Amygdala (tissue), 56 donors: ENCODE measurements around the gene FYCO1.

Experiments
- DNase-seq, 56 donors: peaks; one replicate each; lab custom pipeline; 2025; lab: John Stamatoyannopoulos, UW

Gene FYCO1

GRCh38 chr3:45985532-45986302 lies 9.9 kb downstream of the FYCO1 start:
- no peak for DNase-seq

- no peak for DNase-seq
Measured at GRCh38 chr3:45984331-45985312, 11.0 kb downstream of the FYCO1 start.

DNA sequence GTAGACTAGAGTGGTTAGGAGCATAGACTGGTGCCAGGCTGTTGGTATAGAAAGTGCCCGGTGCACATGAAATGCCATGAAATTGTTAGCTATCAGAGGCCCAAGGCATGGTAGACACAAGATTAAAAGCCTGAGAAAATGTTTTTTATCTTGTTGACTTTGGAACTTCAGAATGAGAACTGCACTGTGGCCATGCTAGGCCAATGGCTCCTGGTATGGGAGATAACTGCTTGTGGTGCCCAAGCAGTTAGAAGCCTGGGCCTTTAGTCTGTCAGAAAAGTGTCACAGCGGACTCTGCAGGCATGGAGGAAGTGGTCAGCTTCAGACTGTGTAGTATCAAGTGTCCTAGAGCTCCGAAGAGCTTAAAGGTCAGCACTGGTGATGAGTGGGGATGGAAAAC lies 11.9 kb downstream of the FYCO1 start:
- no peak for DNase-seq

DNA sequence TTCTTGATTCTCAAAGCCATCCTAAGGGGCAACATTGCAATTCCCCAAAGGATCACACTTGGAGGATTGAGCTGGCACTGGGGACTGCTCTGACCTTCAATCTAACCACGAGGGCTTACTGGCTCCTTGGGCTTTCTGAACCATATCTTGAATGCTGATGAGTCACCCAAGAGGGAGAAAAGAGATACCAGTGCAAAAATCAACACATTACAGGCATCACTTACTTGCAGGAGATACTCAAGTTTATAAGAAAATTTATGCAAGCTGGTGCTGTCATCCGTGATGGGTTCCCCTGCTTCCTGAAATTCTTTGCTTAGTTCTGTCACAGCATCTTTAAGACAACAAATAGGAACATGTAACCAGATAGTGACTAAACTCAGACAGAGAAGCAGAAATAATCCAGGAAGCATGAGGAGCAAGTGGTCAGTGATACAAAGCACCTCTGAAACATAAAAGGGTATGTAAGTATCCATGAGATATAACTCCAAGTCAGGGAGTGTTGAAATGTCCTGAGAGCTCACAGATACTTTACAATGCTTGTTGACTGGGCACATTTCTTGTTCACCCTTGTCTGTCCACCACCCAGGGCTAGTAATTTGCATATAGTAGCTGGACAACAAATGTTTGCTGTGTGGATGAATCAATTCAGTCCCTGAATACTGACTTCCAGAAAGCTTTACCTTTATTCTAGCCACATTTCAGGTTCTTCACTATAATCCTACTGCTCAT lies 14.1 kb downstream of the FYCO1 start:
- DNase-seq = no peak

DNA sequence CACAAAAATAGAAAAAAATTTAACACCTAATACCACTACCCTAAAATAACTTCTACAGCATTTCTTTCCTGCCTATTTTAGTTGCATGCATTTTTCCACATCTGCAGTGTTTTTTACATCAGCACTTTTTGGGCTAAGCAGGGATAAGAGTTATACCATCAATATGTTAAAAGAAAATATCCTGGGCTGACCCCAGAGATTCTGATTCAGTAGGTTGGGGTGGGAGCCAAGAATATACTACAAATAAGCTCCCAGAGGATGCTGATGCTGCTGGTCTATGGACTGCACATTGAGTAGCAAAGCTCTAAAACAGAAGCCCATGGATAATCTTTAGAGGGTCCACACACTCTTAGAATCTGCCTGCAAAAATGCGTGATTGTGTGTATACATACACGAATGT lies 14.8 kb downstream of the FYCO1 start:
- no peak for DNase-seq

DNA sequence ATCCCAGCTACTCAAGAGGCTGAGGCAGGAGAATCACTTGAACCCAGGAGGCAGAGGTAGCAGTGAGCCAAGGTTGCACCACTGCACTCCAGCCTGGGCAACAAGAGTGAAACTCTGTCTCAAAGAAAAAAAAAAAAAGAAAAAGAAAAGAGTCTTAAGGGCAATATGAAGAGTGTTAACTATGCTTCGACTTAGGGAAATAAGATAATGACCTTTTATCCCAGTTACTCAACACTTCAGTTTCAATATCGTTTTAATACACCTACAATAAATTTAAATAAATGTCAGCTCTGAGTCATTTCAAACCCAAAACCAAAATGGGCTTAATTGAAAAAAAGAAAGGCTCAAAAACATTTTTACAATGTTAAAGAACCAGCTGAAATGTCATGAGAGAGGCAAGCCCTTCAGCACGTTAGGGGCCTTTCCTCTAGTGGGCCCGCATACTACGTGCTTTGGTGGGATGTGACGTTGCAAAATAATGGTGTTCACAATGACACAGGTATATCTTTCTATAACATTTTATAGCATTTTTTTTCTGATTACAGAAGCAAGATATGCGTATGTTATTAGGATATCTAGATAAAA lies 15.3 kb downstream of the FYCO1 start:
- DNase-seq = no peak

DNA sequence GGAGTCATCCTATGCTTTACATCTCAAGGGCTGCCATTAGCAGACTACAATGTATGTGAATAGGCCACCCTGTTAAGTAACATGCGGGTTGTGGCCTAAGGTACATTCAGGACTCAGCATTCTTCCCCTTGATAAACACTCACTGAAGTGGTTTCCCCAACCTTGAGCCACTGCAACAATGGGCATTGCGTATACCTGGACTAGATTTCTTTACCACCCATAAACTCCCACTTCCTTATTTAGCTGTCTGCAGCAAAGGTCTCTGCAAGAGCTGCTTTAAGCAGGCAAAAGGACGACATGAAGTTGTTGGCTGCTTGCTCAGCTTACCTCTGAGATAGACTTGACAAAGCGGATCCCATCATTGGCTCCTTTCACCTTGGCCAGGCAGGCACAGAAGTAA lies 16.2 kb downstream of the FYCO1 start:
- no peak for DNase-seq

DNA sequence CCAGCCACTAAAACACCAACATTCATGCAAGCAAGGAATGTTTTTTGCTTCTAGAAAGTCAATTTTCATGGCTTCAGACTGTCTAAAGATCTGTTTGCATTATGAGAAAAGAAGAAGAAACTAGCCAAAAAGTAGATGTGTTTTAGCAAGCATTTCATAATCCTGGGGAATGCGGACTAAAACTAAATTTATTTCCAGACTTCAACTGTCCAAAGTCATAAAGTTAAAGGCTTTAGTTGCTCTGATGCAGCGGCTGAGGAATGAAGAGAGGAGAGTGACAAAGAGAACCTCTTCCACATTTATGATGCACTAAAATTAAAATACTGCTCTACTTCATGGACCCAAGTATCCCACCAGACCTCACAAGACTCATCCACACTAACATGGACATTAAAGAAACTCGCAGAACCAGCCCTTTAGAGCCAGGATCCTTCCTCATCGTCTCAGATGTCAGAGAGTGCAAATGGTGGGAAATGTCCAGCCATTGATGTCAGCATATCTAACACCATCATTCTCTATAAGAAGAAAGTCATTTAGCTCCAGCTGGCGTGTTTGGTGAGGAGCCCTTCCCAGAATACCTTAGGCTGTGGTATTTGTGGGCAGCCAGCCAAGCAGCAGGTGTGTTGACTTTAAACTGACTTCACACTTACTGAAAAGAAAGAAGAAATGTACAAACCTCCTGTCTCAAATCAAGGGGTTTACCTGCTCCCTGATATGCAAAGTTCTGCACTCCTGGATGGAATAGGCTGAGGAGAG lies 17.4 kb downstream of the FYCO1 start:
- DNase-seq = no peak

GRCh38 chr3:45976191-45977091 lies 19.2 kb downstream of the FYCO1 start:
- no peak for DNase-seq

GRCh38 chr3:45975686-45976085 lies 19.9 kb downstream of the FYCO1 start:
- DNase-seq = no peak

GRCh38 chr3:45974686-45975085 lies 20.9 kb downstream of the FYCO1 start:
- DNase-seq = no peak

- DNase-seq = no peak
Measured at GRCh38 chr3:45972534-45973402, 22.9 kb downstream of the FYCO1 start.

DNA sequence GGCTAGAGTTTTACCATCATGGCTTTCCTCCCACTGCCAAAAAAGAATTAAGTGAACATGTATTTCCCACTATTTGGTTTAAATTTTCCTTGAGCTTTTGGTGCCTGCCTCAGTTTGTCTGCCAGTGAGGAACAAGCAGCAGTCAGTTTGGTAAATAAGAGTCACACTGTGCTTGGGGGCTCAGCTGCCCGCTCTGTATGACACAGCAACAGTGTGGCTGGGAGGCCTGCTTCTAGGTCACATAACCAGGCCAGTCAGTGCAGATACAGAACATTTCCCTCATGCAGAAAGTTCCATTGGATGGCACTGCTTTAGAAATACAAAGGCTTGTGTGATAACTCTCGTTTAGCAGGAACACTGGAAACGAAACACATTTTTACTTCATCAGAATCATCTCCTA lies 25.7 kb downstream of the FYCO1 start:
- no peak for DNase-seq

GRCh38 chr3:45969116-45969515 lies 26.5 kb downstream of the FYCO1 start:
- no peak for DNase-seq

DNA sequence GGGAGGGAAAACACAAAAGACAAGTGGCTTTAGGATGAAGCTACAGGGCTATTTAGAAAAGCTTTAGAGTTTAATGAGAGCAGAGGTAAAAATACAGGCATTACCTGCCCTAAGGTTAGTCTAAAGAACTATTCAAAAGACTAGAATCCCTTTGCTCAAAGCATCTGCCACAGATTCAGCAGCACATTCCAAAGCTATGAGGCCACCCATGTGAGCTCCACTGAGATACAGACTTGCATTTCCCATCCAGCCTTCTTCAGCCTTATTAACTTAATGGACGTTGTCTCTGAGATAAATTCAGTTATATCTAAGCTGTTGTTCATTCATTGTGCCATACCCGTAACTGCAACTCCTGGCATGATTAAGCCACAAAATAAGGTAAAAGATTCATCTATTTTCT lies 26.9 kb downstream of the FYCO1 start:
- no peak for DNase-seq

DNA sequence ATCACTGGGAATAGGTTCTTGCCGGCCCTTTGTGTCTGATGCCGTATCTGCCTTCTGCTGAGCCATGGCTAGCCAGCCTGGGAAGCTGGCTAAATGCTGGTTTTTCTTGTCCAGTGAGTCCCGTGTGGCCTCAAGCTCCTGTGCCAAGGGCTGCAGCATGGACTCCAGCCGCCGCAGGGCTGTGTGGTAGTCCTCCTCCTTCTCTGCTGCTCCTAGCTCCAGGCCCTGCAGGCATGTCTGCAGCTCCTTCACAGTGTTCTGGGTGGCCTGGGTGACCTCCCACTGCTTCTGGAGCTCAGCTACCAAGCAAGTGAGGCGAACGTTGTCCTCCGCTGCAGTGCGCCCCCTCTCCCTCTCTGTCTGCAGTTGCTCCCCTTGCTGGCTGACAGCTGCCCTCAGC lies 27.5 kb downstream of the FYCO1 start:
- DNase-seq = no peak

DNA sequence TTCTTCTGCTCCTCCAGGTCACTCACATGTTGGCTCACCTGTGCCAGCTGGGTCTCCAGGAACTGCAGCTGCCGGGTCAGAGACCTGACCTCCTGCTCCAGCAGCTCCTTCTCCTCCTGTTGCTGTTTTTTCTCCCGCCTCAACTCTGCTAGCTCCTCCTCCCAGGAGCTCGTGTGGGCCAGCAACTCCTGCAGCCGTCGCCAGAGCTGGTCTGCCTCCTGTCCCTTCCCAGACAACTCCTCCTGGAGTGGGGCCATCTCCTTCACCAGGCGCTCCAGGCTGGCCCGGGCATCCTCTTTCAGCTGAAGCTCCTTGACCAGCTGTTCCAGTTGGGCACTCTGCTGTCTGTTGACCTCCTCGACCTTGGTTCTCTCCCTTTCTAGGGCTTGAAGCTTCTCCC lies 27.9 kb downstream of the FYCO1 start:
- peak in 3 of 56 donors; percentile 8 to 17 (median 15) for DNase-seq
